CD4-positive, CD25-positive, alpha-beta regulatory T cell (primary cell): Measurements from ENCODE around the gene UTP11. TPM values are rescaled to one million over a fixed set of nuclear protein-coding genes. Genes with fewer than 3 reads are reported as not detected.
A peak's percentile ranks its signal among the peaks of the same experiment; 100 is the strongest.

Experiments
- ATAC-seq, 2 donors: fragments of 150-1000 bp; cut with Tn5 transposase; one replicate each; pipeline ENCODE4 v1.10.0; 2021; ENCODE audit warnings: low read depth in 2 of 2, moderate number of reproducible peaks in 2 of 2, moderate library complexity in 1 of 2
- DNase-seq, 3 donors: peaks; one replicate each; pipeline versions ENCODE4 v3.0.0 to v3.0.0-alpha.2; 2012 to 2022; ENCODE audit warnings: mixed read lengths in 1 of 3
- H3K27ac ChIP-seq: one replicate; pipeline ENCODE4 v1.7.0; 2013; ENCODE audit warnings: mild to moderate bottlenecking, low read length; ENCODE audit not compliant: insufficient read depth, poor library complexity, severe bottlenecking
- H3K27me3 ChIP-seq: one replicate; pipeline ENCODE4 v1.7.0; 2013; ENCODE audit warnings: low read length; ENCODE audit not compliant: control insufficient read depth, insufficient read depth
- H3K36me3 ChIP-seq: one replicate; pipeline ENCODE4 v1.7.0; 2013; ENCODE audit warnings: mild to moderate bottlenecking, low read length, moderate library complexity; ENCODE audit not compliant: control insufficient read depth, insufficient read depth
- H3K4me1 ChIP-seq: 2 replicates; pipeline ENCODE4 v1.7.0; 2013; ENCODE audit warnings: mild to moderate bottlenecking, low read length; ENCODE audit not compliant: insufficient read depth, control insufficient read depth, poor library complexity, severe bottlenecking
- H3K4me3 ChIP-seq: one replicate; pipeline ENCODE4 v1.7.0; 2013; ENCODE audit warnings: low read depth, mild to moderate bottlenecking, low read length, moderate library complexity
- H3K9me3 ChIP-seq, 2 experiments: 1 replicate in 1 of 2; 2 replicates in 1 of 2; pipeline ENCODE4 v1.7.0; 2013; ENCODE audit warnings: low read length in 2 of 2, mild to moderate bottlenecking in 1 of 2, moderate library complexity in 1 of 2; ENCODE audit not compliant: control insufficient read depth in 2 of 2
- H3K27ac Mint-ChIP-seq, 3 donors: one replicate each; pipeline ENCODE4 v1.8.0; 2020 to 2022; ENCODE audit warnings: mild to moderate bottlenecking in 3 of 3, mixed read lengths in 3 of 3, moderate library complexity in 2 of 3
- H3K27me3 Mint-ChIP-seq: one replicate; pipeline ENCODE4 v1.8.0; 2022; ENCODE audit warnings: mild to moderate bottlenecking, mixed read lengths
- H3K36me3 Mint-ChIP-seq: one replicate; pipeline ENCODE4 v1.8.0; 2020; ENCODE audit warnings: mixed read lengths
- H3K4me1 Mint-ChIP-seq, 4 donors: one replicate each; pipeline ENCODE4 v1.8.0; 2020 to 2022; ENCODE audit warnings: mixed read lengths in 4 of 4, mild to moderate bottlenecking in 1 of 4
- H3K4me3 Mint-ChIP-seq, 4 donors: one replicate each; pipeline ENCODE4 v1.8.0; 2020 to 2022; ENCODE audit warnings: mild to moderate bottlenecking in 4 of 4, mixed read lengths in 4 of 4, moderate library complexity in 3 of 4
- H3K9me3 Mint-ChIP-seq, 7 donors: one replicate each; pipeline ENCODE4 v1.8.0; 2020 to 2022; ENCODE audit warnings: mixed read lengths in 7 of 7, mild to moderate bottlenecking in 3 of 7, moderate library complexity in 2 of 7
- polyA plus RNA-seq, 4 donors: library from polyadenylated mRNA; unstranded; fragments of 300-500 nt; fragmentation: Illumina TruSeq; gene quantifications; one replicate each; pipeline ENCODE4 v1.2.3, GENCODE V29; 2021
- total RNA-seq: library from RNA; stranded (reverse); gene quantifications from one replicate; pipeline ENCODE4 v1.2.3, GENCODE V29; 2022

The UTP11 gene
- total and polyA plus RNA-seq, 5 donors from 2014 or later: 12.3 to 31.1 (median 22.0) TPM

- no peak overlapping the region for H3K27ac ChIP-seq
- peaks cover 0 to 3% (median 0%) of the 10 kb centered on the region in 7 donors for H3K9me3 Mint-ChIP-seq
- no peaks in the 10 kb centered on the region for H3K36me3 Mint-ChIP-seq
- H3K9me3 ChIP-seq: no peaks in the 10 kb centered on the region
- H3K36me3 ChIP-seq: no peaks in the 10 kb centered on the region
- no peaks in the 10 kb centered on the region for H3K27me3 Mint-ChIP-seq
- no peak overlapping the region for H3K4me3 ChIP-seq
- ATAC-seq: no peak
- H3K4me1 ChIP-seq: peaks cover 4% of the 10 kb centered on the region
- H3K27me3 ChIP-seq: no peaks in the 10 kb centered on the region
- H3K27ac Mint-ChIP-seq: no peak overlapping the region
- H3K4me3 Mint-ChIP-seq: no peak overlapping the region
- peaks cover 0 to 10% (median 0%) of the 10 kb centered on the region in 4 donors for H3K4me1 Mint-ChIP-seq
- no peak for DNase-seq
These were observed 55.9 kb downstream of the UTP11 start for GRCh38 chr1:38068220-38068979.

GRCh38 chr1:38068980-38069340, 56.4 kb downstream of the UTP11 start:
- no peak for DNase-seq
- H3K4me3 ChIP-seq: no peak overlapping the region
- H3K27me3 Mint-ChIP-seq: no peaks in the 10 kb centered on the region
- H3K9me3 ChIP-seq: no peaks in the 10 kb centered on the region
- H3K9me3 Mint-ChIP-seq: peaks cover 0 to 3% (median 0%) of the 10 kb centered on the region in 7 donors
- H3K27ac Mint-ChIP-seq: no peak overlapping the region
- peaks cover 4% of the 10 kb centered on the region for H3K4me1 ChIP-seq
- no peaks in the 10 kb centered on the region for H3K36me3 ChIP-seq
- ATAC-seq: no peak
- H3K36me3 Mint-ChIP-seq: no peaks in the 10 kb centered on the region
- no peaks in the 10 kb centered on the region for H3K27me3 ChIP-seq
- no peak overlapping the region for H3K27ac ChIP-seq
- H3K4me3 Mint-ChIP-seq: no peak overlapping the region
- H3K4me1 Mint-ChIP-seq: peaks cover 0 to 10% (median 0%) of the 10 kb centered on the region in 4 donors

- Histone ChIP-seq H3K36me3 (no peaks in the 10 kb centered on the region), H3K4me1 (peaks cover 4% of the 10 kb centered on the region), H3K9me3 (no peaks in the 10 kb centered on the region), H3K27ac (no peak overlapping the region), H3K4me3 (no peak overlapping the region), H3K27me3 (no peaks in the 10 kb centered on the region)
- ATAC-seq (no peak), DNase-seq (peak in 1 of 3 donors; percentile 34)
- peaks cover 5% of the 10 kb centered on the region for H3K27me3 Mint-ChIP-seq
- H3K9me3 Mint-ChIP-seq: peaks cover 0 to 3% (median 0%) of the 10 kb centered on the region in 7 donors
- H3K4me3 Mint-ChIP-seq: no peak overlapping the region
- H3K36me3 Mint-ChIP-seq: no peaks in the 10 kb centered on the region
- H3K27ac Mint-ChIP-seq: no peak overlapping the region
- peaks cover 0 to 10% (median 0%) of the 10 kb centered on the region in 4 donors for H3K4me1 Mint-ChIP-seq
These were observed 59.0 kb downstream of the UTP11 start for GRCh38 chr1:38071312-38072256.

GRCh38 chr1:38072858-38073257, 60.3 kb downstream of the UTP11 start:
- H3K9me3 Mint-ChIP-seq: peaks cover 0 to 3% (median 0%) of the 10 kb centered on the region in 7 donors

GRCh38 chr1:38073534-38074301, 61.2 kb downstream of the UTP11 start:
- Mint-ChIP-seq H3K4me3 (no peak overlapping the region), H3K9me3 (peaks cover 0 to 3% (median 0%) of the 10 kb centered on the region in 7 donors), H3K4me1 (peaks cover 0 to 10% (median 0%) of the 10 kb centered on the region in 4 donors), H3K27ac (no peak overlapping the region), H3K27me3 (peaks cover 5% of the 10 kb centered on the region), H3K36me3 (no peaks in the 10 kb centered on the region)
- DNase-seq (no peak), ATAC-seq (no peak)
- H3K4me3 ChIP-seq: no peak overlapping the region
- H3K36me3 ChIP-seq: no peaks in the 10 kb centered on the region
- H3K27me3 ChIP-seq: no peaks in the 10 kb centered on the region
- no peaks in the 10 kb centered on the region for H3K4me1 ChIP-seq
- H3K9me3 ChIP-seq: no peaks in the 10 kb centered on the region
- H3K27ac ChIP-seq: no peak overlapping the region

More at GRCh38 chr1:38072858-38073257, 60.3 kb downstream of the UTP11 start:
- Histone ChIP-seq H3K4me3 (no peak overlapping the region), H3K27ac (no peak overlapping the region), H3K4me1 (peaks cover 1% of the 10 kb centered on the region), H3K9me3 (no peaks in the 10 kb centered on the region), H3K36me3 (no peaks in the 10 kb centered on the region), H3K27me3 (no peaks in the 10 kb centered on the region)
- Mint-ChIP-seq H3K4me1 (peaks cover 0 to 10% (median 0%) of the 10 kb centered on the region in 4 donors), H3K27me3 (peaks cover 5% of the 10 kb centered on the region), H3K4me3 (no peak overlapping the region), H3K36me3 (no peaks in the 10 kb centered on the region), H3K27ac (no peak overlapping the region)
- no peak for DNase-seq
- ATAC-seq: no peak

GRCh38 chr1:38074302-38074677, 61.8 kb downstream of the UTP11 start:
- ATAC-seq (no peak), DNase-seq (no peak)
- Histone ChIP-seq H3K27me3 (no peaks in the 10 kb centered on the region), H3K4me3 (no peak overlapping the region), H3K27ac (no peak overlapping the region), H3K36me3 (no peaks in the 10 kb centered on the region), H3K4me1 (no peaks in the 10 kb centered on the region), H3K9me3 (no peaks in the 10 kb centered on the region)
- Mint-ChIP-seq H3K4me3 (no peak overlapping the region), H3K4me1 (peaks cover 0 to 10% (median 0%) of the 10 kb centered on the region in 4 donors), H3K27me3 (peaks cover 5% of the 10 kb centered on the region), H3K9me3 (peaks cover 0 to 3% (median 0%) of the 10 kb centered on the region in 7 donors), H3K36me3 (no peaks in the 10 kb centered on the region), H3K27ac (no peak overlapping the region)
